GM18870 (cell line): Measurements from ENCODE around the gene FSIP1.

Experiments used
- ATAC-seq: cut with Tn5 transposase; IDR thresholded peaks from one replicate; pipeline ENCODE4 v1.9.1; 2021; ENCODE audit warnings: moderate library complexity; ENCODE audit not compliant: unreplicated experiment

FSIP1 gene

GRCh38 chr15:39556461-39556860, 226.2 kb downstream of the FSIP1 start:
- no peak for ATAC-seq

DNA sequence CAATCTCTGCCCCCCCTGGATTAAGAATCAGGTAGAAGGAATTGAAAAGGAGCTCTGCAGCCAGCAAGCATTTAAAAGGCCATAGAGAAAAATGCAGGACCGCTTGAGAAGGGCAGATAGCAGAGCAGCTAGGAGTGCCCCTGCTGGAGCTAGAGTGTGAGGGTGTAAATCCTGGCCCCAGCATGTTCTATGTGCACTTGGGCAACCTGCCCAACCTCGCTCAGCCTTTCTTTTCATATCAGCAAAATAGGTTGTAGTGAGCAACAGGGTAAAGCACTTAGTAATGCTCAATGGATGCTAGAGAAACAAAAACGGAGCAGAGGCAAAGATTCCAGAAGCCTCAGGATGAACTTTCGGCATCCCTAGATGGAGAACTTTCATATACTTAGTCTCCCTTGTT, 226.8 kb downstream of the FSIP1 start:
- ATAC-seq = no peak

- ATAC-seq = peak; percentile 42
Measured at GRCh38 chr15:39554746-39555387, 227.8 kb downstream of the FSIP1 start.

DNA sequence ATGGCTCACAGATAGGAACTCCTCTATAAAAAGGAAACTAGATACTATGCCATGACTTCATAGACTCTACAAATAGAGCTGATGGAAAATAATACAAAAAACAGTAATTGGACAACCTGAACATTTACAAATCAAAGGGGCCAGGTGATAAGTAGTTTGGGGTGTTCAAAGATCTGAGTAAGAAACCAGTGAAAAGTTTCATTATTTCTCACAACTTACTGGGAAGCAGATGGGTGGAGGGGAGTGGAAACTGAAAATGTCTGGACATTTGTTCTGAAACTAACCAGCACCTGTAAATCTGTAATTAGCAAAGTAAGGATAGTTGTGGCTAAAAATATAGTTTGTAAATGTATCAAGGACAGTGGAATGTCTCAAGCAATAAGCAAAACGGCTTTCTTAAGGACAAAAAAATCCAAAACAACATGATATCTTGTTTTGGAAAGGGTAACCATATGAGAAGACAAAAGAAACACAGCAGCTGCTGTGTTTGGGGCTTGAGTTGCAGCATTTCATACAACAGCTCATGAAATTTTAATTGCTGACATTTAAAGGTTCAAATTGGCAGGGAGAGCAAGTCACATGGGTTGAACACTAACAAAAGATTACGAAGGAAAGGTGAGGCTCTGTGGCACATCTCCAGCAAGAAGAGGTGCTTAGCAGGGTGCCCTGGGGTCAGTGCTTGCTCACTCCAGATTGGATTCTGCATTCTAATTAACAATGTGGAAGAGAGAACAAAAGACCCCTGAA, 228.5 kb downstream of the FSIP1 start:
- peak; percentile 46 for ATAC-seq

- no peak for ATAC-seq
Measured at GRCh38 chr15:39552556-39552955, 230.1 kb downstream of the FSIP1 start.

- no peak for ATAC-seq
Measured at GRCh38 chr15:39551476-39551875, 231.2 kb downstream of the FSIP1 start.
